HG03025 (cell line): Measurements from ENCODE around the gene FFAR4.
"Not testable (repeated sequence)": the region's sequence is repeated elsewhere in the genome, so short reads cannot be mapped to it uniquely, and the experiment has no call there.

Source experiments
- ATAC-seq: cut with Tn5 transposase; IDR thresholded peaks from one replicate; pipeline ENCODE4 v1.9.1; 2021; ENCODE audit warnings: mild to moderate bottlenecking, moderate library complexity; ENCODE audit not compliant: unreplicated experiment, low FRiP score

Gene FFAR4

DNA sequence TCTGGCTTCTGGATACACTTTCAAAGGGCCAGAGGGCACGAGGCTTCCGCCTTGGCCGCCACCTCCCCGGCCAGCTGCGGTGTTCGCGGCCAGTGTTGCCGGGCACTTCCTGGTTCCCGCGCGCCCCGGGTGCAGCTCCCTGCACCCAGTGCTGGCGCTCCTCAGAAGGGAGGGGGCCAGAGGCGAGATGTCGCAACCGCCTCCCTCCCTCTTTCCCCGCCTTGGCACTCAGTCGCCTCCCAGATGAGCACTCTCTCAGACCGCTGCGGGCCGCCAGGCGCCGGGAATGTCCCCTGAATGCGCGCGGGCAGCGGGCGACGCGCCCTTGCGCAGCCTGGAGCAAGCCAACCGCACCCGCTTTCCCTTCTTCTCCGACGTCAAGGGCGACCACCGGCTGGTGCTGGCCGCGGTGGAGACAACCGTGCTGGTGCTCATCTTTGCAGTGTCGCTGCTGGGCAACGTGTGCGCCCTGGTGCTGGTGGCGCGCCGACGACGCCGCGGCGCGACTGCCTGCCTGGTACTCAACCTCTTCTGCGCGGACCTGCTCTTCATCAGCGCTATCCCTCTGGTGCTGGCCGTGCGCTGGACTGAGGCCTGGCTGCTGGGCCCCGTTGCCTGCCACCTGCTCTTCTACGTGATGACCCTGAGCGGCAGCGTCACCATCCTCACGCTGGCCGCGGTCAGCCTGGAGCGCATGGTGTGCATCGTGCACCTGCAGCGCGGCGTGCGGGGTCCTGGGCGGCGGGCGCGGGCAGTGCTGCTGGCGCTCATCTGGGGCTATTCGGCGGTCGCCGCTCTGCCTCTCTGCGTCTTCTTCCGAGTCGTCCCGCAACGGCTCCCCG, at the start of gene FFAR4:
FFAR4 (plus strand) TSS at position 231 of the 842 bp plus-strand sequence; CDS start at position 287, 56 bp downstream.
- ATAC-seq = no peak

DNA sequence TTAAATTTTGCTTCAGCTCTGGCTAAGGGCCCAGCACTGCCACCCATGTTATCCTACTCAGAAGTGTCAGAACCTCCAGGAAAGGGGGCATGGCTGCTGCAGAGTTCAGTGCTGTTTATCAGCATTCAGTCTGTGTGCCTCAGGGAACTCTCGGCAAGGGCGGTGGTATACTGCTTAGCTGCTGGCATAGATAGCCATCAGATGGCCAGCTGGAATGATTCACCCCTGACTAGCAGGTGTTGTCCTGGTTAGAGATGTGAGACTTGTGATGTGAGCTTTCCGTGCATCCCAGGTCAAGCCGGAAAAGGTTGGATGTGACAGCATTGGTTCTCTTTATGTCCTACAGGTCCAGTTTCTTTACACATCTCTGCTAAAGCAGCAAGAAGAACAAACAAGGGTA, 47.9 kb upstream of the FFAR4 start:
- ATAC-seq = no peak

DNA sequence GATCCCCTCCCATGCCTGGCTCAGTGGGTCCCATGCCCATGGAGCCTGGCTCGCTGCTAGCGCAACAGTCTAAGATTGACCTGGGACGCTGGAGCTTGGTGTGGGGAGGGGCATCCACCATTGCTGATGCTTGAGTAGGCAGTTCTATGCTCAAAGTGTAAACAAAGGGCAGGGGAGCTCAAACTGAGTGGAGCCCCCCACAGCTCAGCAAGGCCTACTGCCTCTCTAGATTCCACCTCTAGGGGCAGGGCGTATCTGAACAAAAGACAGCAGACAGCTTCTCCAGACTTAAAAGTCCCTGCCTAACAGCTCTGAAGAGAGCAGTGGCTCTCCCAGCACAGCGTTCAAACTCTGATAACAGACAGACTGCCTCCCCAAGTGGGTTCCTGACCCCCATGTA, 31.2 kb upstream of the FFAR4 start:
- ATAC-seq = no peak

DNA sequence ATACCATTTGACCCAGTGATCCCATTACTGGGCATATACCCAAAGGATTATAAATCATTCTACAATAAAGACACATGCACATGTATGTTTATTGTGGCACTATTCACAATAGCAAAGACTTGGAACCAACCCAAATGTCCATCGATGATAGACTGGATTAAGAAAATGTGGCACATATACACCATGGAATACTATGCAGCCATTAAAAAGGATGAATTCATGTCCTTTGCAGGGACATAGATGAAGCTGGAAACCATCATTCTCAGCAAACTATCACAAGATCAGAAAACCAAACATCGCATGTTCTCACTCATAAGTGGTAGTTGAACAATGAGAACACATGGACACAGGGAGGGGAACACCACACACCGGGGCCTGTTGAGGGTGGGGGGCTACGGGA, 25.6 kb upstream of the FFAR4 start:
- ATAC-seq = not testable (repeated sequence)

DNA sequence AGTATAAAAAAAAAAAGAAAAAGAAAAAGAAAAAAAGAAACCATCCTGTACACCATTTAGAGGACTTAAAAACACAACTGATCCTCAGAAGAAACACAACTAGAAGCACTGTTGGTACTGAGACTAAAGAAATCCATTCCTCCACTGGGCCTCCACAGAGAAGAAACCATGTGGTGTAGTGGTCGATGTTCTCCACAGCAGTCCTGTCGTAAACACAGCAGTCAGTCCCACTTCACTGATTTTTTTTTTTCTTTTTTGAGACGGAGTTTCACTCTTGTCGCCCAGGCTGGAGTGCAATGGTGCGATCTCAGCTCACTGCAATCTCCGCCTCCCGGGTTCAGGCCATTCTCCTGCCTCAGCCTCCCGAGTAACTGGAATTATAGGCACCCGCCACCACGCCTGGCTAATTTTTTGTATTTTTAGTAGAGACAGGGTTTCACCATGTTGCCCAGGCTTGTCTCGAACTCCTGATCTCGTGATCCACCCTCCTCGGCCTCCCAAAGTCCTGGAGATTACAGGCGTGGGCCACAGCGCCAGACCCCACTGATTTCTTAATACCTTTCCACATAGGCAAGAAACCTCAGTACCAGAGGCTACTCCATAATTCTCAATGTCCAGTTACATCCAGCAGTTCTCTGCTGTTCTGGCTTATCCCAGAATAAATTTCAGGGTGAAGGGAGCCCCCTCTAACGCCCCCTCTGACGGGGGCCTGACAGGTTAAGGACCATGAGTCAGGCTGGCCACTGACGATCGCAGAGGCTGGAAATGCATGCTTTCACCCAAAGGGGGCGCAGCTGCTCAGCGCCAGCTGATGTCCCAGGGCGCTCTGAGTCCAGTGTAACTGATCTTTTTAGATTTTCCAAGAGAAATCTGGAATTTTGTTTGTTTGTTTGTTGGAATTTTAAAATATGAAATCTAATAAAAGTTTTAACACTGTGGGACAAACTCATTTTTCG, 24.8 kb upstream of the FFAR4 start:
- no peak for ATAC-seq

DNA sequence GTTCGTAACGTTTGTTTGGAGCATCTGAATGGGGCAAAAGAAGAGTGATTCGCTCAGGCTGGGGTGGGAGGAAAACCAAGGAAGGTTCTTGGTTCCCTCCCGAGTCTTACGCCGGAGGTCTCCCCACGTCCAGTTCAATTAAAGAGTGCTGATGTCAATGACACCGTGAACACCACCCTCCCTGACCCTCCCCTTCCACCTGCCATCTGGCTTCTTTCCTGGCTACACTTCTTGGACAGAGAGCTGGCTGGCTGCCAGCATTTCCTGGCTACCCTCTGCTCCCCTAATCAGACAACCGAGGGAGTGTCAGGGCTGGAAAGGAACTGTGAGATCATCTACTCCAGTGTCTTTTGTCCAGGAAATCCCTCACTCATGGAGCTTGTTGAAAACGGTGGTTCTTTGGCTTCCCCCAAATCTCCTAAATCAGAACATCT, 24.1 kb upstream of the FFAR4 start:
- ATAC-seq = no peak

GRCh38 chr10:93546995-93547394, 19.5 kb upstream of the FFAR4 start:
- not testable (repeated sequence) for ATAC-seq

GRCh38 chr10:93547522-93547921, 18.9 kb upstream of the FFAR4 start:
- ATAC-seq = no peak

DNA sequence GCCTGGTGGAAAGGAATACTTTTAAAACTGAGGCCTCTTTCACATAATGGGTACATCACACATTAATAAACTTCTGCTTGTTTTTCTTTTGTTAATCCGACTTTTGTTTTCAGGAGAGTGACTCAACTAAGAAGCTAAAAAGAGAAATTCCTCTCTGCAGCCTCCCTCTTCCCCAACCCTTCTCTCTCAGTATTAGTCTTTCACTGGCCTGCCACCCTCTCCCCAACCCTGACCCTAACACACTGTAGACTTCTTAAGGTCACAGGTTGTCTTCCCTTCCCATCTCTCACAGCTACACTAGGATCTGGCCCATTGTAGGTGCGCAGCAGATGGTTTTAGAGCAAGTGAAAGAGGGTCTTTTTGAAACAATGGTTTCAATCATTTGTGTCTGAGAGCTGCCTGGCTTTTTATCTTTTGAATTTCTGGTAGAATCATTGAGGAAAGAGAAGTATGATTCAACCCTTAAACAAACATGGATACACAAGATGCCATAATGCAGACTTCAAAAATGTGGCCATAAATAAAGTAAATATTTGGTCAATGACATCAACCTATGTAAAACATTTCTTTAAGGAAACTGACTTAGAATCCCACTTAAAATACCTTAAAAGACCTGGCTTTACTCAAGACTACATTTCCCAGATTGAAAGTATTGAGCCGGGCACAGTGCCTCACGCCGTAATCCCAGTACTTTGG, 17.9 kb upstream of the FFAR4 start:
- no peak for ATAC-seq

GRCh38 chr10:93550606-93551005, 15.9 kb upstream of the FFAR4 start:
- ATAC-seq = no peak

GRCh38 chr10:93552780-93553179, 13.7 kb upstream of the FFAR4 start:
- ATAC-seq = no peak

DNA sequence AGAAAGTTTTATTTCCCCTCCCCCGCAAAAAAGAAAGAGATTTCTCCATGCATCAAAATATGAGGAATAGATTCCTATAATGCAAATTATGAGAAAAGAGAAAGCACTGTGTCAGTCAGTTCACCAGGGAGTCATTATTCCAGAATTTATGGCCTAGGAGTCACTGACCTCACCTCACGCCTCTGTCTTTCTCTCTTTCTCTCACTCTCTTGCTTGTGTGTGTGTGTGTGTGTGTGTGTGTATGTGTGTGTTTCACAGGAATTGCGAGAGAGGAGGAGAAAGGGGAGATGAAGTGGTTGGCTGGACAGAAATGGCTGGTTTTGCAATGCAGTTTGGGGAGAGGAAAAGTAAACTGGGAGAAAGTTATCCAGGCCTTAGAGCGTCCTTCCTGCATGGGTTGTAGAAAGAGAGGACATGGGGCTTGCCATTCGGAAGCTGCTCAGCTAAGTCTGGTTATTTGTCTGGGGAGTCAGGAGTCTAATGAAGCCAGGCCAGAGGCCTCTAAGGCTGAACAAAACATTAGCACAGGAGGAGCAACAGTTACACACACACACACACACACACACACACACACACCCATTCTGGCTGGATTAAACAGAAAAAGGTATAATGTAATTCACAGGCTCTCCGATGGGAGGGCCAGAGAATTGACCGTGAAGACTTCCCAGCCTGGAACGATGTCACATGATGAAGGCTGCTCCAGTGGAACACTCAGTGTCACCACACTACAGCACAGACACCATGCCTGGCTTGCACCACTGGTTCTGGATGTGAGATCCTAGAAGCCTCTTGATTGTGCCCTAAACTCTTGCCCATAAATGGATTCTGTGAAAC, 12.8 kb upstream of the FFAR4 start:
- ATAC-seq = no peak

DNA sequence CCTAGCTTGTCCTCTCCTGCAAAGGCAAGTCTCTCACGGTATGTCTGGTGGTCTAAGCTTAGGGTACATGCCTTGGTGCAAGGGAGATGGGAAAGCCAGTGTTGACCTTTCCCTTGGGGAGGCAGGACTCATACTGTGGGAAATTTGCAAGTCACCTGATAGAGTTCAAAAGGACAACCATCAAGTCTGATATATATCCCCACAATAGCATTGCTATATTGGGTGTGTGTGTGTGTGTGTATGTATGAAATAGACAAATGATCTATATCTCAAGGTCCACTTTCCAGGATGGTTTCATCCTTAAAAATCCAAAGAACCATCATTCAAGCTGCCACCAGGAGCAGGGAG, 12.2 kb upstream of the FFAR4 start:
- ATAC-seq = no peak

DNA sequence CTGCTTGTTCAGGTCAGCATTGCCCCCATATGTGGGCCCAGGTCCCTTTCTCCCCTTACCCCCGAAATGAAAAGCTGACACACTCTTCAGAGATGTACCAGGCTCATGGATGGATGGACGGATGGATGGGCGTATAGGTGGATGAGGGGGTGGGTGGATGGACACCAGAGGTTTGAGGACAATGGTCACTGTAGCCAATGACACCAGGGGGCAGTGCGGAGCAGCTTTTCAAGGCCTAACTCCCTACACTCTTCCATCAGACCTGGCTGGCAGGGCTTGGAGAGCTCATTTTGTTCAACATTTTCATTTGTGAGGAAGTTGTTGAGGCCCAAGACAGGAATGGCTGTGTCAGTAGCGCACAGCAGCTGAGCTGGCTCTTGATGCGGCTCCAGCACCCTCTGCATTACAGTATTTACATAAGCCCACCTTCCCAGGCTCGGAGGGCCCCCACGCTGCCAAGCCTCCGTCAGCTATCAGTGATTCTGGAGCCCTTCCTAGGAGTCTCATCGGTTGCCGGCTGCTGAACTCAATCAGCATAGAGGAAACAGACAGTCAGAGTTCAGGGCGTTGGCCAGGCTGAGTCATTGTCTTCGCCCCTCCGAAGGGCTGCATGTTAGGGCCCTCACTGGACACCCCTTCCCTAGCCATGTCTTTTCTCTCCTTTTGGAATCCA, 11.6 kb upstream of the FFAR4 start:
- ATAC-seq = no peak

DNA sequence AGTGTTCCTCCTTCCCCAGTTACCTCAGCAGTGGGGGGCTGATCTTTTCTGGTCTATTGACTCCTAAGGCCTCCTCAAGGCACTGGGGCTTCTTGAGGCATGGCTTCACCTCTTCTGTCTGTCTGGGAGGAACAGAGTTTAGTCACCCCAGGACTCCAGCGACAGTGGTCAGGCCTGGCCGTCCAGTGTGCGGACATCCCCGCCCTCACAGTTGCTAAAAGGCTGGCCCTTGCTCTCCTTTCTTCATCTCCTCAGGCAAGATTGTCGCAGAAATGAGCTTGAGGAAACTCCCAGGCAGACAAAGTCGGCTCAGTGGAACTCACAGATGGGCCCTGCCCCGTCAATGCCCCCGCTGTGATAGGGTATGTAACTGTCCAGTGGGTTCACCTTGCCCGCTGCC, 7.0 kb upstream of the FFAR4 start:
- ATAC-seq = no peak

DNA sequence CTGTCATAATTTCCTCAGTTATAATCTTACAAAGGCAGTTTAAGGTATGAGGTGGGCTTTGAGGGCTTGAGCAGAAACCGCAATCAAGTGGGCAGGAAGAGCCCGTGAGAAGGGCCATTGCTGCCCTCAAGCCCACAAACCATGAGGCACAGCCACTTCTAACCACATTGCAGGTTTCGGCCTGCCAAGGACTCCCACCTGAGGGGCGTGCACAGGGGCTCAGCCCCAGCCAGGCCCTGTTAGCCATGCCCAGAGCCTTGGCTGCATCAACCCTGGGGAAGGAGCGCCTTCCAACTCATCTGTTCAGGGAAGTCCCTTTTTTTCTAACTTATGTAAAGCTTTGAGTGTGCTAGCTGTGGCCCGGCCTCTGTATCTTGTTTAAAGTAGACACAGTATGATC, 5.9 kb upstream of the FFAR4 start:
- no peak for ATAC-seq

- ATAC-seq = no peak
Measured at GRCh38 chr10:93565446-93565845, 1.0 kb upstream of the FFAR4 start.

DNA sequence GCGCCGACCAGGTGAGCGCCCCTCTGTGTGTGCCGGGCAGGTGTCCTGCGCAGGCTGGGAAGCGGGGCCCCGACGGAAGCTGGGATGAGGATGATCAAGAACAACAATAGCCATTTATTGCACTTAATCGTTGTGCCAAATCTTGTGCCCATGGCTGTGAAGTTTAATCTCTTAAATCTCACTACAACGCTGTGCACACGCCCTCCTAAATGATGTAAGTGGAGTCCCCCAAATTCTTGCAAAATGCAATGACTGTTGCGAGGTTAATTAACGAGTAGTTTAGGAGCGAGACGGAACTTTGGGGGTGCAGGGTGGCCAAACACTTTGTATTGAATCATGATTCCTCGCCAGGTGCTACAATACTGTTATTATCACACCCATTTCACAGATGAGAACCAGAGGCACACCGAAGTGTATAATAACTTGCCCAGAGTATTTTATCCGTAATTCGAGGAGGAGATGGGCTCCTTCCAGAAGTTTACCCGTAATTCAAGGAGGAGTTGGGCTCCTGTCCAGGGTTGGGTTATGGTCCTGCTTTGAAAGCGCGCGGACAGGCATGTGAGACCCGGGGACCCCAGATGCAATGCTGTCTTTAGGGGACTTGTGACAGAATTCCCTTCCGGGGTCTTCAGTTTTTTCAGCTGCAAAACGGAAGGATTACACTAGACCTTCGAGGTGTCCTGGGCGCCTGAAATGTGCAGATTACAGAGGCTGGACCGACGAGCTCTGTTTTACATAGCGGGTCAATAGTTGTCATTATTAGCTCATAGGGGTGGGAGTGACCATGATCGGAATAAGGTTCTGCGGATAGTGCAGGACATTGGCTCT, 1.0 kb downstream of the FFAR4 start:
- no peak for ATAC-seq

- ATAC-seq = no peak
Measured at GRCh38 chr10:93568105-93568390, 1.6 kb downstream of the FFAR4 start.
